Brain pericyte (primary cell): ENCODE data around the gene KCND2.

Source experiments
- DNase-seq: peaks from one replicate; pipeline ENCODE4 v3.0.0-alpha.2; 2012; ENCODE audit warnings: low read depth, low spot score

Gene KCND2

GRCh38 chr7:120586571-120586970 is 313.6 kb downstream of the KCND2 start:
- DNase-seq, result no peak

GRCh38 chr7:120587243-120587642 is 314.3 kb downstream of the KCND2 start:
- no peak for DNase-seq

GRCh38 chr7:120588416-120588815 is 315.4 kb downstream of the KCND2 start:
- DNase-seq, result no peak

- DNase-seq, result no peak
These were observed 315.9 kb downstream of the KCND2 start for GRCh38 chr7:120588862-120589261.

- DNase-seq, result no peak
These were observed 327.6 kb downstream of the KCND2 start for GRCh38 chr7:120600607-120601006.

GRCh38 chr7:120603366-120603765 is 330.4 kb downstream of the KCND2 start:
- no peak for DNase-seq

- no peak for DNase-seq
These were observed 336.3 kb downstream of the KCND2 start for GRCh38 chr7:120609136-120609753.

- DNase-seq, result no peak
These were observed 339.0 kb downstream of the KCND2 start for GRCh38 chr7:120611975-120612374.

- DNase-seq, result no peak
These were observed 342.7 kb downstream of the KCND2 start for GRCh38 chr7:120615703-120616102.

- no peak for DNase-seq
These were observed 344.3 kb downstream of the KCND2 start for GRCh38 chr7:120617275-120617674.

GRCh38 chr7:120628251-120628650 is 355.3 kb downstream of the KCND2 start:
- DNase-seq, result no peak

GRCh38 chr7:120639884-120640283 is 366.9 kb downstream of the KCND2 start:
- DNase-seq, result no peak

- no peak for DNase-seq
These were observed 373.0 kb downstream of the KCND2 start for GRCh38 chr7:120645966-120646365.

GRCh38 chr7:120654241-120654640 is 381.3 kb downstream of the KCND2 start:
- no peak for DNase-seq

- DNase-seq, result no peak
These were observed 385.5 kb downstream of the KCND2 start for GRCh38 chr7:120658516-120658915.

- no peak for DNase-seq
These were observed 389.3 kb downstream of the KCND2 start for GRCh38 chr7:120662291-120662690.

GRCh38 chr7:120665068-120665467 is 392.1 kb downstream of the KCND2 start:
- DNase-seq, result no peak

GRCh38 chr7:120675076-120675475 is 402.1 kb downstream of the KCND2 start:
- DNase-seq, result no peak

GRCh38 chr7:120677535-120677934 is 404.6 kb downstream of the KCND2 start:
- DNase-seq, result no peak

- DNase-seq, result no peak
These were observed 408.0 kb downstream of the KCND2 start for GRCh38 chr7:120680985-120681384.

GRCh38 chr7:120684463-120684862 is 411.5 kb downstream of the KCND2 start:
- no peak for DNase-seq

GRCh38 chr7:120691915-120692314 is 418.9 kb downstream of the KCND2 start:
- no peak for DNase-seq

- DNase-seq, result no peak
These were observed 422.9 kb downstream of the KCND2 start for GRCh38 chr7:120695848-120696247.

GRCh38 chr7:120700796-120701195 is 427.8 kb downstream of the KCND2 start:
- DNase-seq, result no peak
